CD4-positive, alpha-beta T cell treated with Interferon gamma for 1 hour (primary cell): ENCODE measurements around the gene TLE5.
"Not testable (repeated sequence)": the region's sequence is repeated elsewhere in the genome, so short reads cannot be mapped to it uniquely, and the experiment has no call there.

ENCODE experiments used
- DNase-seq: peaks from one replicate; pipeline ENCODE4 v3.0.0-alpha.2; 2020

TLE5 gene

GRCh38 chr19:3041761-3042620 lies 20.3 kb downstream of the TLE5 start:
- DNase-seq: no peak

GRCh38 chr19:3041327-3041726 lies 21.0 kb downstream of the TLE5 start:
- no peak for DNase-seq

GRCh38 chr19:3039641-3040077 lies 22.6 kb downstream of the TLE5 start:
- DNase-seq: no peak

GRCh38 chr19:3039125-3039524 lies 23.2 kb downstream of the TLE5 start:
- no peak for DNase-seq

GRCh38 chr19:3038214-3038613 lies 24.1 kb downstream of the TLE5 start:
- DNase-seq: no peak

- not testable (repeated sequence) for DNase-seq
Observed at GRCh38 chr19:3036977-3037544, 25.2 kb downstream of the TLE5 start.

GRCh38 chr19:3036119-3036976 lies 25.9 kb downstream of the TLE5 start:
- peak; percentile 78 for DNase-seq

GRCh38 chr19:3035542-3036118 lies 26.7 kb downstream of the TLE5 start:
- DNase-seq: peak; percentile 97

- DNase-seq: no peak
Observed at GRCh38 chr19:3034656-3035541, 27.4 kb downstream of the TLE5 start.

- DNase-seq: no peak
Observed at GRCh38 chr19:3034406-3034655, 28.0 kb downstream of the TLE5 start.

- DNase-seq: no peak
Observed at GRCh38 chr19:3033595-3034405, 28.5 kb downstream of the TLE5 start.

GRCh38 chr19:3031607-3031867 lies 30.8 kb downstream of the TLE5 start:
- no peak for DNase-seq

GRCh38 chr19:3029065-3029923 lies 33.0 kb downstream of the TLE5 start, which contains the start of gene TLE2:
TSS of gene TLE2 (minus strand) at chr19:3029280. CDS start at chr19:3028904, 376 bp downstream.
- no peak for DNase-seq

- DNase-seq: no peak
Observed at GRCh38 chr19:3028305-3029064, 33.8 kb downstream of the TLE5 start.

- no peak for DNase-seq
Observed at GRCh38 chr19:3027981-3028304, 34.4 kb downstream of the TLE5 start.

GRCh38 chr19:3027292-3027691 lies 35.0 kb downstream of the TLE5 start:
- no peak for DNase-seq

GRCh38 chr19:3026768-3027167 lies 35.5 kb downstream of the TLE5 start:
- no peak for DNase-seq

- no peak for DNase-seq
Observed at GRCh38 chr19:3025549-3025886, 36.8 kb downstream of the TLE5 start.

GRCh38 chr19:3024870-3025548 lies 37.3 kb downstream of the TLE5 start:
- DNase-seq: no peak

GRCh38 chr19:3024509-3024869 lies 37.8 kb downstream of the TLE5 start:
- no peak for DNase-seq
